Measurements from ENCODE around the gene ADK.

Gene ADK

DNA sequence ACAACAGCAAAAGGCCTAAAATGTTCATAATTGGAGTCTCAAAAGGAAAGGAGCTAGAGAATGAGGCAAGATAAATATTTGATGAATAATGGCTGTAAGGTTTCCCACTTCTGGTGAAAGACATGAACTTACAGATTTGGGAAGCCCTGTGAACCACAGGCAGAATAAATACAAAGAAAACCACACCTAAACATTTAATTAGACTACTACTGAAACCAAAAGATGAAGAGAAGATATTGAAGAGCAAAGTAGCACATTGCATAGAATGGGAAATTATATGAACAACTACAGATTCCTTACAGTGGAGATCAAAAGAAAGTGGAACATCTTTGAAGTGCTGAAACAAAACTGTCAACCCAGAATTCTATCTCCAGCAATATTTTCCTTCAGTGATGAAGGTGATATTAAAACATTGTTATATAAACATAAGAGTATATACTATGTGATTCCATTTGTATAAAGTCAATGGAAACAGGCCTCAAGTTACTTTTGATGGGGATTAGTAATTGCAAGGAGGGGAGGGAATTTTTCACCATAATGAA lies 484.0 kb downstream of the ADK start:
- DNase-seq, result no peak

GRCh38 chr10:74635655-74636054 lies 484.6 kb downstream of the ADK start:
- DNase-seq, result no peak

DNA sequence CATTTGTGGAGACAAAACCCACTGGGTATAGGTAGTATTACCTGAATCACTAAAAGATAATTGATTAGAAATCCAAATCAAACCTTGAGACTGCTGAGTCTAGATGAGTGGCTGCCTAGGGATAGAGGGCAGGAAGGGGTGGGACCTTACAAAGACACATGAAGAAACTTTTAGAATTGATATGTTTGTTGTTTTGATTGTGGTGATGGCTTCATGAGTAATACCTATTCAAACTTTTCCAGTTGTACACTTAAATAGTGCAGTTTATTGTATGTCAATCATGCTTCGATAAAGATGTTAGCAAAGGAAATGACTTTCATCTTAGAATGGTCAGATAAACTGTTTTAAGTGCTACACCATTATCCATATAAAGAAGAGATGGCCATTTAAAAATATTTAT lies 486.7 kb downstream of the ADK start:
- no peak for DNase-seq

GRCh38 chr10:74640134-74640921 lies 489.3 kb downstream of the ADK start:
- no peak for DNase-seq

DNA sequence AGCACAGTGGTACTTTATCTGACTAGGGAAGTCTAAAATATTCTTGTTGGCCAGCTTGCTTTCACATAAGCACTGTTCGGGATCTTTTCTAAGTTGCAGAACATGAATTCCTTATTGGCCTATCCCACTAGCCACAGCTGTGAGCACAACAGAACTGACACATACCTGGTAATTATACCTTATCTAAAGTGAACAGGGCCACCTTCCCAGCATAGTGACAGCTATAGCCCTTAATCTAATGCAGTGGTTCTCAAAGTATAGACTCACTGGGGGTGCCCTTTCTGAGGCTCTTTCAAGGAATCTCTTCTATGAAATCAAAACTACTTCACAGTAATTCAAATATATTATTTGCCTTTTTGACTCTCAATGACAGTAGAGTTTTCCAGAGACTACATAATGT lies 490.6 kb downstream of the ADK start:
- no peak for DNase-seq

- DNase-seq, result no peak
Measured at GRCh38 chr10:74642901-74643595, 492.0 kb downstream of the ADK start.

GRCh38 chr10:74643596-74643975 lies 492.6 kb downstream of the ADK start:
- DNase-seq, result no peak

GRCh38 chr10:74644738-74645137 lies 493.7 kb downstream of the ADK start:
- DNase-seq, result no peak

- DNase-seq, result no peak
Measured at GRCh38 chr10:74645692-74646091, 494.7 kb downstream of the ADK start.

GRCh38 chr10:74650613-74651012 lies 499.6 kb downstream of the ADK start:
- no peak for DNase-seq

- no peak for DNase-seq
Measured at GRCh38 chr10:74651565-74651964, 500.5 kb downstream of the ADK start.

- DNase-seq, result no peak
Measured at GRCh38 chr10:74652664-74653063, 501.6 kb downstream of the ADK start.

- DNase-seq, result no peak
Measured at GRCh38 chr10:74658511-74658910, 507.5 kb downstream of the ADK start.

GRCh38 chr10:74662635-74663034 lies 511.6 kb downstream of the ADK start:
- no peak for DNase-seq

GRCh38 chr10:74669210-74669609 lies 518.2 kb downstream of the ADK start:
- DNase-seq, result no peak

- no peak for DNase-seq
Measured at GRCh38 chr10:74671716-74672115, 520.7 kb downstream of the ADK start.

GRCh38 chr10:74672430-74673165 lies 521.6 kb downstream of the ADK start:
- no peak for DNase-seq

GRCh38 chr10:74674927-74675326 lies 523.9 kb downstream of the ADK start:
- no peak for DNase-seq

DNA sequence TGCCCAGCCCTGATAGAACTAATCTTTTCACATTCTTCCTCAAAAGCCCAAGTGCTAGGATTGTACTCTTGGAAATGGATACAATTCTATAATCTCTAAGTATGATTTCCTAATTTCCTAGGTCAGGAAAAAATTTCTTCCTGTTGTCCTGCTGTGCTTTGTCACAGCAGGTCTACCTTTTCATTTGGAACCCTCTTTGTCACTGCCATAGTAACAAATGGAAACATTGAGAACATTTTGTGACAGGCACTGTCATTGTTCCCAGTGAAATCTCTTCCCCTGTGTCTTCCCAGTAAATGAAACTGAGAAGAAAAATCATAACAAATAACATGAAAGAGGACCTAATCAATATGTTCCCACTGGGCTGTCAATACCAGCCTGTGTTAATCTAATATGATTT lies 524.5 kb downstream of the ADK start:
- DNase-seq, result no peak

DNA sequence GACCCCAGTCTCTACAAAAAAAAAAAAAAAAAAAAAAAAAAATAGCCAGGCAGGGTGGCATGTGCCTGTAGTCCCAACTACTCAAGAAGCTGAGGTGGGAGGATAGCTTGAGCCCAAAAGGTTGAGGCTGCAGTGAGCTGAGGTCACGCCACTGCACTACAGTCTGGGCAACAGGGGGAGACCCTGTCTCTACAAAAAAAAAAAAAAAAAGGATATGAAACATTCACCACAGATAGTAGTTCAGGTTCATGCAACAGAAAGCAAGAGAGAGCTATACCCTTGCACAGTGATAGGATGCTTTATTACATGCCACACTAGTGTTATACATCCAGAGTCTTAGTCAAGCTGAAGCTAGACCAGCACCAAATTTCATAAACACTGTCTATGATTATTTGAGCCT lies 526.9 kb downstream of the ADK start:
- no peak for DNase-seq

GRCh38 chr10:74681917-74682627 lies 531.1 kb downstream of the ADK start:
- no peak for DNase-seq

DNA sequence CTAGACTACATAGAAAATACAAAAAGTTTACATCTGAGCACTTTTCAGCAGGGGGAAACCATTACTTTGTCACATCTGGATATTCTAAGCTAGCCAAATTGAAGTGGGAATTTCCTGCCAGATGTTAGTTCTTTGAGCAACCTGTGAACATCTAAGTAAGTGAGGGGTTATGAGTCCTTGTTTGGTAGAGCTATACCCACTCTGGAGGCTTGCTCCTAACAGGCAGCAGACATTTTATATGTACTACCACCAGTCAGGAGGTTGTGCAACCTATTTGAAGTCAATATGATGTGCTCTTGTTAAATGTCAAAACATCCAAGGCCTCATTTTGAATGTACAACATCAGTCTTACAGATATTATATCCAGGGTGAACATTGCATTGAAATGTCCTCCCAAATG lies 532.0 kb downstream of the ADK start:
- no peak for DNase-seq
